ENCODE results near the gene JPH3. TPM values are rescaled to one million over a fixed set of nuclear protein-coding genes. Genes with fewer than 3 reads are reported as not detected.
A peak's percentile ranks its signal among the peaks of the same experiment; 100 is the strongest.

Gene JPH3
- total and polyA plus RNA-seq, 5 donors, result 0.09 to 0.32 (median 0.14) TPM

DNA sequence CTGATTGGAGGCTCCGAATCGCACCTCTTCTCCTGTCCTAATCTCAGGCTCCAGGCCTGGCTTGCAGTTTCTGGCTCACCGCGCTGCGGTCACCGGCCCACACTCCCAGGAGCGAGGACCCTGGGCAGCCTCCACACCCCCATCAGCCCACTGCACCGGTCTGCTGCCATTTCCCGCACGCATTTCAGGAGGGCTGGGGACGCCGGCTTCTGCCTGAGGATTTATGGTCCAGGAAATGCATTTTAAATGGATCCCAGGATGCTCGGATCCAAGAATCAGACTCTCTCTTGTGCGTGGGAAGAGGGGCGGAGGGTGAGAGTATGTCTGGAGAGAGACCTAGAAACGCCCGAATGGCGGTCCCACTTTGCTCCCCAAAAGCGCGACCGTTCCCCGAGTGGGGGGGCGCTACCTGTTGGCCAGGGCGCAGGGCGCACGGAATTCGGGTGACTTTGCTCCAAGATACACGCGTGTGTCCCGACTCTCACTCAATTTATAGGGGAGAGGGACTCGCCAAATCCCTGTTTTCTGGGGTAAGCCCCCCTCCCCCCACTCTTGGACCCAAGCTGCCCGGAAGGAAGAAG is 817 bp upstream of the JPH3 start:
- Histone ChIP-seq H3K4me1 (ENCODE audit: control insufficient read depth, insufficient read depth, low read length) (no peaks in the 10 kb centered on the region), H3K9me3 (ENCODE audit: control insufficient read depth, low read length) (peaks cover 3% of the 10 kb centered on the region), H3K27ac (ENCODE audit: low read length) (no peak overlapping the region), H3K27me3 (ENCODE audit: control insufficient read depth, insufficient read depth) (peaks cover 3% of the 10 kb centered on the region), H3K4me3 (ENCODE audit: low read length) (no peak overlapping the region)
- ATAC-seq (no peak), DNase-seq (peak in 1 of 3 donors; percentile 35)
- WGBS, result 4% methylated on average over 32 of the region's 32 CpGs
- intact Hi-C loops (cut with DNase I), result no loop called here

DNA sequence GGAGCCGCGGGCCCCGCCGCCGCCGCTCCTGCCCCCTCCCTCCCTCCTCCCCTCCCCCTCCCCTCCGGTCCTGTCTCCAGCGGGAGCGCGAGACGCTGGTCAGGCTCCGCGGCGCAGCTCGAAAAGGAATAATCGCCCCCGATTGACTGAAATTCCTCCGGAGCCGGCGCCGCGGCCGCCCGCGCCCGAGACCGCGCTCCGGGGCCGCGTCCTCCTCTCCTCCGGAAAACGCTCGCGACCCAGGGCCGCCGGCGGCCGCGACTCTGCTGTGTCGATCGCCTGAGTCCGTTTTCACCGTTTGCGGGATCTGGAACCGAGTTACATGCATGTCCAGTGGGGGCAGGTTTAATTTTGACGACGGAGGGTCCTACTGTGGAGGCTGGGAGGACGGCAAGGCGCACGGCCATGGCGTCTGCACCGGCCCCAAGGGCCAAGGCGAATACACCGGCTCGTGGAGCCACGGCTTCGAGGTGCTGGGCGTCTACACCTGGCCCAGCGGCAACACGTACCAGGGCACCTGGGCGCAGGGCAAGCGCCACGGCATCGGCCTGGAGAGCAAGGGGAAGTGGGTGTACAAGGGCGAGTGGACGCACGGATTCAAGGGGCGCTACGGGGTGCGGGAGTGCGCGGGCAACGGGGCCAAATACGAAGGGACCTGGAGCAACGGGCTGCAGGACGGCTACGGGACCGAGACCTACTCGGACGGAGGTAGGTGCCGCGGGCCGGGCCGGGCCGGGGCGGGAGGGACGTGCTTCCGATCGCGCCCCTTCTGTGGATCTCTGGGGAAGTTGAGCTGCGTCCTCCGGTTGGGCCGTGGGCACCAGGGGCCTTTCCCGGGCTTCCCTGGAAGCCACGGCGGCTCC is 744 bp downstream of the JPH3 start:
- H3K9me3 ChIP-seq (ENCODE audit: control insufficient read depth, low read length), result peaks cover 3% of the 10 kb centered on the region
- peak overlapping the region; percentile 30 for H3K4me3 ChIP-seq (ENCODE audit: low read length)
- WGBS, result 1% methylated on average over 97 of the region's 97 CpGs
- H3K27ac ChIP-seq (ENCODE audit: low read length), result no peak overlapping the region
- intact Hi-C loops (cut with DNase I), result no loop called here
- peaks cover 3% of the 10 kb centered on the region for H3K27me3 ChIP-seq (ENCODE audit: control insufficient read depth, insufficient read depth)
- no peaks in the 10 kb centered on the region for H3K4me1 ChIP-seq (ENCODE audit: control insufficient read depth, insufficient read depth, low read length)
- ATAC-seq (no peak), DNase-seq (no peak)

DNA sequence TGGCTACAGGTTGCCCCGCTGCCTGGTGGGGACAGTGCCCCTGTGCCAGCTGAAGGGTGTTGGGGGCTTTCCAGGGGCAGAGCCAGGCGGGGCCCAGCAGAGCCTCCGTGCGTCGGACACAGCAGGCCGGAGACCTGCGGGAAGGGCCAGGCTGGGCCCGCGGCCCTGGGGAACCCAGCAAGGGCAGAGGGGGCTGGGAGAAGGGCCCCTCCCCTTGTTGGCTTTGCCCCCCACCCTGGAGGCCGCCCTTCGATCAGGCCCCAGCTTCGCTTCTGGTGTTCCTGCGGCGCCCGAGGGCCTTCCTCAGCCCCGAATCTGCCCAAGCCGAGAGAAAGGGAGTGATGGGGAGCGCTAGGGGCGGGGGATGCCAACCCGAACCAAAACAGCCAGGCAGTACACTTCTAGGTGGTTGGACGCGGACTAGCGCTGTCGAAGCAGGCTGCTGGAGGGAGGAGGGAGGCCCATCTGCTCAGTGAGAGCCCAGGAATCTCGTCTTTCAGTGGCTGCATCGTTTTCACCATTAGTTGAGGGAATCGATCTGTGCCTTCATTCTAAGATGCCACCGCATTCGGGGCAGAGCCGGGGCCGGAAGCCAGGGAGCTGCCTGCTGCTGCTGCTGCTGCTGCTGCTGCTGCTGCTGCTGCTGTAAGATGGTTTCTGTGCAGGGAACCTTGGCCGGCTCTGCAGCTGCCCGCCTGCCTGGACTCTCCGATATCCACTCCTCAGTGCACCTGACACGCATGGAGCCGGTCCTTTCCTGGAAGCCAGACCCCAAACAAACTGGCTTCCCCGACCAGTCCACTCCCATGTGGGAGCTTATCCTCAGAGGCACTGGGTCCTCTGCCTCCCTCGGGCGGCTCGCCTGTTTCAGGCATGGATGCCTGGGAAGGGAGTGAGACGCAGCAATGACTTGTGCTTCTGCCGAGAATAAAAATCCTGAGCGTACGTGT is 1.7 kb downstream of the JPH3 start:
- intact Hi-C loops (cut with DNase I), result no loop called here
- peaks cover 3% of the 10 kb centered on the region for H3K9me3 ChIP-seq (ENCODE audit: control insufficient read depth, low read length)
- WGBS, result 15% methylated on average over 44 of the region's 44 CpGs
- DNase-seq (peak in 1 of 3 donors; percentile 11), ATAC-seq (no peak)
- no peak overlapping the region for H3K4me3 ChIP-seq (ENCODE audit: low read length)
- H3K27me3 ChIP-seq (ENCODE audit: control insufficient read depth, insufficient read depth), result peaks cover 3% of the 10 kb centered on the region
- no peaks in the 10 kb centered on the region for H3K4me1 ChIP-seq (ENCODE audit: control insufficient read depth, insufficient read depth, low read length)
- no peak overlapping the region for H3K27ac ChIP-seq (ENCODE audit: low read length)

- Histone ChIP-seq H3K27me3 (ENCODE audit: control insufficient read depth, insufficient read depth) (peaks cover 3% of the 10 kb centered on the region), H3K4me3 (ENCODE audit: low read length) (no peak overlapping the region), H3K27ac (ENCODE audit: low read length) (no peak overlapping the region), H3K4me1 (ENCODE audit: control insufficient read depth, insufficient read depth, low read length) (no peaks in the 10 kb centered on the region), H3K9me3 (ENCODE audit: control insufficient read depth, low read length) (no peaks in the 10 kb centered on the region)
- ATAC-seq (no peak), DNase-seq (peak in 1 of 3 donors; percentile 30)
- intact Hi-C loops (cut with DNase I), result no loop called here
- 82% methylated on average over 22 of the region's 22 CpGs for WGBS
These were observed 2.4 kb downstream of the JPH3 start for GRCh38 chr16:87604634-87605111.

DNA sequence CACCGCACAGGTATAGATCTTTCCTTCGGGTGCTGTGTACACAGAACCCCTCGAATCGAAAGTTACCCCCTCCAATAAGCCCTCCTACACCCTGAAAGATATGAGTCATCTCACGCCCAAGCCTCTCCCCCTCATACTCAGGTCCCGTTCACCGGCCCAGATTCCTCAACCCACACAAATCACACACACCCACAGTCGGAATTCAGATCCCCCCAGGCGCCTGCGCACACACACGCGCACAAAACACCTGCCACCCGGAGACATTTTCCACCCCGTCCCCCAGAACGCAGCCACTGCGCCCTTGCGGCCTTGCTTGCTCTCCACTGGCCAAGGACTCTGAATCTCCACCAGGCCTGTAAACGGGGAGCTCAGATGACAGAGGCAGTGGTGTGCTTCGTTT is 4.9 kb downstream of the JPH3 start:
- Histone ChIP-seq H3K9me3 (ENCODE audit: control insufficient read depth, low read length) (no peaks in the 10 kb centered on the region), H3K4me3 (ENCODE audit: low read length) (no peak overlapping the region), H3K4me1 (ENCODE audit: control insufficient read depth, insufficient read depth, low read length) (no peaks in the 10 kb centered on the region), H3K27me3 (ENCODE audit: control insufficient read depth, insufficient read depth) (peaks cover 3% of the 10 kb centered on the region), H3K27ac (ENCODE audit: low read length) (no peak overlapping the region)
- 84% methylated on average over 19 of the region's 19 CpGs for WGBS
- DNase-seq, result no peak
- ATAC-seq, result no peak
- intact Hi-C loops (cut with DNase I), result no loop called here

GRCh38 chr16:87607871-87608270 is 5.6 kb downstream of the JPH3 start:
- H3K9me3 ChIP-seq (ENCODE audit: control insufficient read depth, low read length), result no peaks in the 10 kb centered on the region
- H3K27me3 ChIP-seq (ENCODE audit: control insufficient read depth, insufficient read depth), result peaks cover 3% of the 10 kb centered on the region
- no peak for DNase-seq
- no peak overlapping the region for H3K4me3 ChIP-seq (ENCODE audit: low read length)
- ATAC-seq, result no peak
- intact Hi-C loops (cut with DNase I), result no loop called here
- 74% methylated on average over 13 of the region's 13 CpGs for WGBS
- no peak overlapping the region for H3K27ac ChIP-seq (ENCODE audit: low read length)
- H3K4me1 ChIP-seq (ENCODE audit: control insufficient read depth, insufficient read depth, low read length), result no peaks in the 10 kb centered on the region

DNA sequence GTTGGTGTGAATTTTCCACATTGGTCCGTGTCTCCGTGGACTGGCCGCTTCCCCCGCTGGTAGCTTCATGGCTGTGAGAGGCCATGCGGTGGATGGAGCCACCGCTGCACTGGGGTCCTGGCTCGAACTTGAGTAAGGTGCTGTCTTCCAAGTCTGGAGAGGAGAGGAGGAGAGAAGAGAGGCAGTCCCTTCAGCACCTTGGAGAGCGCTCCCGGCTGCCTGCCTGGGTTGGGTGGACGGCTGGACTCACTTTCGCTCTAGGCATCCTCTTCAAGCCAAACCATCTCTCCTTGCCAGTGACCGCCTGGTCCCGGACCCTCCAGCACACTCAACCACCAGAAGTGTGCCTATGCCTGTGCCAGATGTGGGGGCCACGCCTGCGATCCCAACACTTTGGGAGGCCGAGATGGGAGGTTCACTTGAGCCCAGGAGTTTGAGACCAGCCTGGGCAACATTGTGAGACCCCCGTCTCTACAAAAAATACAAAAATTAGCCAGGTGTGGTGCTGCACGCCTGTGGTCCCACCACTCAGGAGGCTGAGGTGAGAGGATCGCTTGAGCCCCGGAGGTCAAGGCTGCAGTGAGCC is 6.2 kb downstream of the JPH3 start:
- intact Hi-C loops (cut with DNase I), result no loop called here
- Histone ChIP-seq H3K4me3 (ENCODE audit: low read length) (no peak overlapping the region), H3K9me3 (ENCODE audit: control insufficient read depth, low read length) (no peaks in the 10 kb centered on the region), H3K27ac (ENCODE audit: low read length) (no peak overlapping the region), H3K4me1 (ENCODE audit: control insufficient read depth, insufficient read depth, low read length) (no peaks in the 10 kb centered on the region), H3K27me3 (ENCODE audit: control insufficient read depth, insufficient read depth) (peaks cover 3% of the 10 kb centered on the region)
- DNase-seq, result peak; percentile 65 to 89 (median 86)
- WGBS, result 42% methylated on average over 20 of the region's 20 CpGs
- ATAC-seq, result peak; percentile 51 to 60

DNA sequence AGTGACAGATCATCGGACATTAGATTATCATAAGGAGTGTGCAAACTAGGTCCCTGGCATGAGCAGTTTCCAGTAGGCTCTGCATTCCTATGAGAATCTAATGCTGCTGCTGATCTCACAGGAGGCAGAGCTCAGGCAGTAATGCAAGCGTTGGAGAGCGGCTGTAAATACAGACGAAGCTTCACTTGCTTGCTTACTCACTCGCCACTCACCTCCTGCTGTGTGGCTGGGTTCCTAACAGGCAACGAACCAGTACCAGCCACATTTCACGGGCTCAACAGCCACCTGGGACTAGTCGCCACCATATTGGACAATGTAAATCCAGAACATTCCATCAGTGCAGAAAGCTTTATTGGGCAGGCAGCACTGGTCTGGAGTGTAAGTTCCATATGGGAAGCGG is 7.7 kb downstream of the JPH3 start:
- no peaks in the 10 kb centered on the region for H3K9me3 ChIP-seq (ENCODE audit: control insufficient read depth, low read length)
- no peak for ATAC-seq

GRCh38 chr16:87611456-87611855 is 9.1 kb downstream of the JPH3 start:
- intact Hi-C loops (cut with DNase I), result no loop called here
- no peaks in the 10 kb centered on the region for H3K9me3 ChIP-seq (ENCODE audit: control insufficient read depth, low read length)
- WGBS, result 81% methylated on average over 6 of the region's 6 CpGs
- no peaks in the 10 kb centered on the region for H3K4me1 ChIP-seq (ENCODE audit: control insufficient read depth, insufficient read depth, low read length)
- H3K4me3 ChIP-seq (ENCODE audit: low read length), result no peak overlapping the region
- H3K27ac ChIP-seq (ENCODE audit: low read length), result no peak overlapping the region
- no peak for ATAC-seq
- no peaks in the 10 kb centered on the region for H3K27me3 ChIP-seq (ENCODE audit: control insufficient read depth, insufficient read depth)
- DNase-seq, result no peak

More for the DNA sequence above, 7.7 kb downstream of the JPH3 start:
- Histone ChIP-seq H3K27me3 (ENCODE audit: control insufficient read depth, insufficient read depth) (peaks cover 3% of the 10 kb centered on the region), H3K4me3 (ENCODE audit: low read length) (no peak overlapping the region), H3K27ac (ENCODE audit: low read length) (no peak overlapping the region), H3K4me1 (ENCODE audit: control insufficient read depth, insufficient read depth, low read length) (no peaks in the 10 kb centered on the region)
- WGBS, result 76% methylated on average over 9 of the region's 9 CpGs
- intact Hi-C loops (cut with DNase I), result no loop called here
- DNase-seq, result no peak

GRCh38 chr16:87613961-87614360 is 11.7 kb downstream of the JPH3 start:
- Histone ChIP-seq H3K27ac (ENCODE audit: low read length) (no peak overlapping the region), H3K4me1 (ENCODE audit: control insufficient read depth, insufficient read depth, low read length) (no peaks in the 10 kb centered on the region), H3K27me3 (ENCODE audit: control insufficient read depth, insufficient read depth) (no peaks in the 10 kb centered on the region), H3K4me3 (ENCODE audit: low read length) (no peak overlapping the region), H3K9me3 (ENCODE audit: control insufficient read depth, low read length) (no peaks in the 10 kb centered on the region)
- WGBS, result 76% methylated on average over 10 of the region's 10 CpGs
- intact Hi-C loops (cut with DNase I), result no loop called here
- ATAC-seq (no peak), DNase-seq (no peak)

Measured in right cardiac atrium (tissue), 5 donors.